ENCODE results near the gene DYRK3.

DNA sequence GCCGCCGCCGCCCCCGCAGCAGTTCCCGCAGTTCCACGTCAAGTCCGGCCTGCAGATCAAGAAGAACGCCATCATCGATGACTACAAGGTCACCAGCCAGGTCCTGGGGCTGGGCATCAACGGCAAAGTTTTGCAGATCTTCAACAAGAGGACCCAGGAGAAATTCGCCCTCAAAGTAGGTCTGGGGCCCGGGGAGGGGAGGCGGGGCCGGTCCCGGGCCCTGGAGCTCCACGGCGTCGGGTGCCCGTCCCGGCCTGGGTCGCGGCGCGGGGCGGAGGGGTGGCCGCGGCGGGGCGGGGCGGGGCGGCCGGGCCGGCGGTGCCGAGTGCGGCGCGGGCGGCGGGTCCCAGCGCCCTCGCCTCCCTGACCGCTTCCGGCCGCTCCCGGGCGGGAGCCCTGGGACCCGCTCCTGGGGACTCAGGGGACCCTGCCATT, 50.0 kb downstream of the DYRK3 start:
- TF ChIP-seq POLR2A (IDR thresholded peaks at IDR 0.05) (no peak), POLR2AphosphoS5 (IDR thresholded peaks at IDR 0.05) (no peak)
- TF ChIP-seq, protein P1, sequence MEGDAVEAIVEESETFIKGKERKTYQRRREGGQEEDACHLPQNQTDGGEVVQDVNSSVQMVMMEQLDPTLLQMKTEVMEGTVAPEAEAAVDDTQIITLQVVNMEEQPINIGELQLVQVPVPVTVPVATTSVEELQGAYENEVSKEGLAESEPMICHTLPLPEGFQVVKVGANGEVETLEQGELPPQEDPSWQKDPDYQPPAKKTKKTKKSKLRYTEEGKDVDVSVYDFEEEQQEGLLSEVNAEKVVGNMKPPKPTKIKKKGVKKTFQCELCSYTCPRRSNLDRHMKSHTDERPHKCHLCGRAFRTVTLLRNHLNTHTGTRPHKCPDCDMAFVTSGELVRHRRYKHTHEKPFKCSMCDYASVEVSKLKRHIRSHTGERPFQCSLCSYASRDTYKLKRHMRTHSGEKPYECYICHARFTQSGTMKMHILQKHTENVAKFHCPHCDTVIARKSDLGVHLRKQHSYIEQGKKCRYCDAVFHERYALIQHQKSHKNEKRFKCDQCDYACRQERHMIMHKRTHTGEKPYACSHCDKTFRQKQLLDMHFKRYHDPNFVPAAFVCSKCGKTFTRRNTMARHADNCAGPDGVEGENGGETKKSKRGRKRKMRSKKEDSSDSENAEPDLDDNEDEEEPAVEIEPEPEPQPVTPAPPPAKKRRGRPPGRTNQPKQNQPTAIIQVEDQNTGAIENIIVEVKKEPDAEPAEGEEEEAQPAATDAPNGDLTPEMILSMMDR (IDR thresholded peaks at IDR 0.05) = no peak
